A549 (cell line): ENCODE measurements around the gene F12.

Experiments used
- EHF ChIP-seq: fragments of 250-450 bp; sonication (Bioruptor Pico); IDR thresholded peaks from 2 replicates; pipeline ENCODE4 v1.5.0; 2020; ENCODE audit warnings: mild to moderate bottlenecking
- EP300 ChIP-seq, 2 experiments: fragments of >200 bp; sonication (Bioruptor Twin); formaldehyde crosslinking; IDR thresholded peaks; 2 replicates in 1 of 2; 3 replicates in 1 of 2; pipeline ENCODE4 v1.6.1; 2016 to 2017
- RAD21 ChIP-seq, 2 experiments: fragments of >200 bp in 1 of 2; sonication (Bioruptor Twin) in 1 of 2; formaldehyde crosslinking in 1 of 2; IDR thresholded peaks in 1 of 2; conservative IDR thresholded peaks in 1 of 2; 2 replicates in 1 of 2; 3 replicates in 1 of 2; pipeline ENCODE4 v1.6.1; 2012 to 2018; ENCODE audit warnings: inconsistent platforms in 1 of 2
- RNF2 ChIP-seq: fragments of 200-600 bp; sonication (generic); IDR thresholded peaks from 2 replicates; pipeline ENCODE4 v1.6.1; 2016; ENCODE audit warnings: low read depth, mild to moderate bottlenecking, antibody characterized with exemption, moderate library complexity, borderline replicate concordance
- TF ChIP-seq, protein P1 (sequence below): fragments of >200 bp; sonication (Bioruptor Twin); formaldehyde crosslinking; IDR thresholded peaks from 3 replicates; pipeline ENCODE4 v1.5.1; 2016

- TF ChIP-seq, protein P1, sequence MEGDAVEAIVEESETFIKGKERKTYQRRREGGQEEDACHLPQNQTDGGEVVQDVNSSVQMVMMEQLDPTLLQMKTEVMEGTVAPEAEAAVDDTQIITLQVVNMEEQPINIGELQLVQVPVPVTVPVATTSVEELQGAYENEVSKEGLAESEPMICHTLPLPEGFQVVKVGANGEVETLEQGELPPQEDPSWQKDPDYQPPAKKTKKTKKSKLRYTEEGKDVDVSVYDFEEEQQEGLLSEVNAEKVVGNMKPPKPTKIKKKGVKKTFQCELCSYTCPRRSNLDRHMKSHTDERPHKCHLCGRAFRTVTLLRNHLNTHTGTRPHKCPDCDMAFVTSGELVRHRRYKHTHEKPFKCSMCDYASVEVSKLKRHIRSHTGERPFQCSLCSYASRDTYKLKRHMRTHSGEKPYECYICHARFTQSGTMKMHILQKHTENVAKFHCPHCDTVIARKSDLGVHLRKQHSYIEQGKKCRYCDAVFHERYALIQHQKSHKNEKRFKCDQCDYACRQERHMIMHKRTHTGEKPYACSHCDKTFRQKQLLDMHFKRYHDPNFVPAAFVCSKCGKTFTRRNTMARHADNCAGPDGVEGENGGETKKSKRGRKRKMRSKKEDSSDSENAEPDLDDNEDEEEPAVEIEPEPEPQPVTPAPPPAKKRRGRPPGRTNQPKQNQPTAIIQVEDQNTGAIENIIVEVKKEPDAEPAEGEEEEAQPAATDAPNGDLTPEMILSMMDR = no peak
- no peak for TF ChIP-seq RNF2
- no peak for TF ChIP-seq RAD21 (conservative IDR thresholded peaks at IDR 0.05 in 1 of 2, IDR thresholded peaks at IDR 0.05 in 1 of 2)
- TF ChIP-seq EHF (CRISPR knock-in tag) = no peak
- TF ChIP-seq EP300 (IDR thresholded peaks at IDR 0.05) = no peak
These were observed 37.1 kb upstream of the F12 start, which contains the start of gene PRR7 for GRCh38 chr5:177446200-177447065.
